Uterus (tissue), 2 donors: ENCODE data around the gene RBMS3.

ENCODE experiments used
- POLR2A ChIP-seq, 2 donors: fragments of 450-650 bp; IDR thresholded peaks; one replicate each; pipeline ENCODE4 v1.6.1; 2016; ENCODE audit warnings: antibody characterized with exemption in 2 of 2, mild to moderate bottlenecking in 1 of 2, moderate library complexity in 1 of 2
- TF ChIP-seq, protein P1 (sequence below), 4 experiments: fragments of 200-600 bp in 2 of 4; fragments of 450-650 bp in 2 of 4; sonication (generic) in 2 of 4; IDR thresholded peaks; one replicate each; pipeline ENCODE4 v1.5.1; 2016 to 2019; ENCODE audit warnings: antibody characterized with exemption in 4 of 4, mild to moderate bottlenecking in 2 of 4, moderate library complexity in 1 of 4

GRCh38 chr3:29331035-29331434, 50.2 kb downstream of the RBMS3 start:
- TF ChIP-seq POLR2A (IDR thresholded peaks at IDR 0.05) = no peak
- TF ChIP-seq, protein P1, sequence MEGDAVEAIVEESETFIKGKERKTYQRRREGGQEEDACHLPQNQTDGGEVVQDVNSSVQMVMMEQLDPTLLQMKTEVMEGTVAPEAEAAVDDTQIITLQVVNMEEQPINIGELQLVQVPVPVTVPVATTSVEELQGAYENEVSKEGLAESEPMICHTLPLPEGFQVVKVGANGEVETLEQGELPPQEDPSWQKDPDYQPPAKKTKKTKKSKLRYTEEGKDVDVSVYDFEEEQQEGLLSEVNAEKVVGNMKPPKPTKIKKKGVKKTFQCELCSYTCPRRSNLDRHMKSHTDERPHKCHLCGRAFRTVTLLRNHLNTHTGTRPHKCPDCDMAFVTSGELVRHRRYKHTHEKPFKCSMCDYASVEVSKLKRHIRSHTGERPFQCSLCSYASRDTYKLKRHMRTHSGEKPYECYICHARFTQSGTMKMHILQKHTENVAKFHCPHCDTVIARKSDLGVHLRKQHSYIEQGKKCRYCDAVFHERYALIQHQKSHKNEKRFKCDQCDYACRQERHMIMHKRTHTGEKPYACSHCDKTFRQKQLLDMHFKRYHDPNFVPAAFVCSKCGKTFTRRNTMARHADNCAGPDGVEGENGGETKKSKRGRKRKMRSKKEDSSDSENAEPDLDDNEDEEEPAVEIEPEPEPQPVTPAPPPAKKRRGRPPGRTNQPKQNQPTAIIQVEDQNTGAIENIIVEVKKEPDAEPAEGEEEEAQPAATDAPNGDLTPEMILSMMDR (IDR thresholded peaks at IDR 0.05) = no peak
